HG03025 (cell line): ENCODE data around the gene NACC2.
"Not testable (repeated sequence)": the region's sequence is repeated elsewhere in the genome, so short reads cannot be mapped to it uniquely, and the experiment has no call there.

Experiments
- ATAC-seq: cut with Tn5 transposase; IDR thresholded peaks from one replicate; pipeline ENCODE4 v1.9.1; 2021; ENCODE audit warnings: mild to moderate bottlenecking, moderate library complexity; ENCODE audit not compliant: unreplicated experiment, low FRiP score

NACC2 gene

DNA sequence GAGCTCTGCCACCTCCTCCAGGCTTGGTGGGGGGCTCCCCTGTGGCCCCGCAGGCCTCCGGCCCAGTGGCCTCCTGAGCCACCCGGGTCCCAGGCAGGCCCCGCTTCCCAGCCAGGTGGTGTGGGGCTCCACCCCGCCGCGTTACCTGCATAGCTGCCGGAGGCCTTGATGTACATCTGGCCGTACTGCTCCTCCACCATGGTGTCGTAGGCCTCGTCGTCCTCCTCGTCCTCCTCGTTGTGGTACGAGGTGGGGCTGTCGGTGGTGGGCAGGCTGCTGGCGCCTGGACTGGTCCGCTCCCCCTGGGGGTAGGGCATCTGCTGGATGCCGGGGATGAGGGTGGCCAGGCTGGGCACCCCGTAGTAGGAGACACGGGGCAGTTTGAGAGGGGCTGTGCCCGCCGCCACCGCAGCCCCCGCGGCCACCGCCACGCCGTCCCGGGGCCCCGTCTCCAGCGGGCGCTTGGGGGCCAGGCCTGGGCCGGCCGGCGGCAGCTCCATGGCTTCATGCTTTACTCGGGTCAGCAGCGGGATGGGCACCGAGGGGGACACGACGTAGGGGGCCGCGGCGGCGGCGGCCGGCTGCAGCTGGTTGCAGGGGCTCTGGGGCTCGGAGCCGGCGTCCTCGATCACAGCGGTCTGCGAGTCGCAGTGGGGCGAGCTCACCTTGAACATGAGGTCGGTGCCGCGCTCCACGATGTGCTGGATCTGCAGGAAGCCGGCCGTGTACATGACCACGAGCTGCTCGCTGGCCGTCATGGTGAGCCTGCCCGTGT is 45.4 kb downstream of the NACC2 start:
- ATAC-seq: no peak

DNA sequence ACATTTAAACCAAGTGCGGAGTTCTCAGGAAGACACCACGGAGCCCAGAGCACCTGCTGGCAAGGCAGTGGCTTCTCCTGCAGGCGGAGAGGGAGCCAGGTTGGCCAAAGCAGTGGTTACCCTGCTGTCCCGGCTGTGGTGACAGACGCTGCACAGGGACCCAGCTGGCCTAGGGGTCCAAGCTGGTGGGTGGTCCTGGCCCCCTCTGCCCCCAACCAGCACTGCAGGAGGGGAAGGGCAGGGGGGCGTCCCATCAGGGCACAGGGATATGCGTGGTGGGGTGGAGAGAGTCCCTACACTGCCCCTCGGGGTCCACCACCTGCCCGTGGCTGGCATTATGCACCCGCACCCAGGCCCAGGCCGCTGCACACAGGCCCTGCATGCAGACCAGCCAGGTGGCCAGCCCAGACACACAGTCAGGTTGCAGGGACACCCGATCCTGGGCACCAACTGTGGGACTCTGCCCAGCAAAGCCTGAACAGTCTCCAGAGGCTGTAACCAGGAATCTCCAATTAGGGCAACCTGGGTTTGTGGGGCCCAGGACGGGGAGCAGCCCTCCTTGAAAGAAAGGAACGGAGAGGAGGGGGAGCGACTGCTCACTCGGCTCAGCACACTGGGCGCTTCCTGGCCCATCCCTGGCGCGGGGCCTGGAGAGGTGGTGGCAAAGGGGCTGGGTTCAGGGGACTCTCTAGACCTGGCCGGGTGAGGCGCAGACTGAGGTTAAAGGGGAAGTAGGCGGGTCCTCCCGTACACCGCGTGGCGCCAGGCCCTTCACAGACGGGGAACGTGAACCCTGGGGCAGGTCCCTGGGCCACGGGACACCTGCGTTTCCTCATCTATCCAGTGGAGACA is 46.3 kb downstream of the NACC2 start:
- no peak for ATAC-seq

DNA sequence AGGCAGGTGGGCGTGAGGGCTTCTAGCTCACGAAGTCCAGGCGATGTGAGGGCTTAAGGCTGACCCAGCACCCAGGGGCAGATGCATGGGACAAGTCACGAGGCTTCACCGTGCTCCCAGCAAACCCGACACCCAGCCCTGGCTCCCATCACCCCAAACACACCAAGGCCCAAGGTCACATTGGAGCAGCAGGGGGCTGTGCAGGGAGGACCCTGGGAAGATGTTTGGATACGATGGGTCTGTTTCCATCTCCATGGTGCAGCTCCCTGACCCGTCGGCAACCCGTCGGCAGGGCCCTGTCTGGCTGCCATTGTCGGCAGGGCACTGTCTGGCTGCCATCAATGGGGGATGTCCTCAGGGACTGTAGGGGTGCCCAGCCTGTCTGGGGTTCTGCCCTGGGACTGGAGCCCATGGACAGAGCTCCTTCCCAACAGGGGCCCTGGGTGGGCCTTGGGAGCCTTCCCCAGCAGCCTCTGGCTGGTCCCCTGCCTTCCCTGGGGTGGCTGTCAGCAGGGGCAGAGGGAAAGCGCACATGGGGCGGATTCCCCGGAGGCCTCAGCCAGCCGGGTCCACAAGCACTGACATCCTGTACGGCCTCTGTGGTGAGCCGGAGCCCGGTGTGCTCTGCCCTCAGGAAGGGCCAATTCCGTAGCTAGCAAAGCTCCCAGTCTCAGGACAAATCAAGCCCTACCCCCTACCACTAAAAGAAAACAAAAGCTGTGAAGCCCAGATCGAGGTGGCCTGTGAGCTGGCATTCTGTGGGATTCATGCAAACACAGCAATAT is 47.1 kb downstream of the NACC2 start:
- ATAC-seq: no peak

DNA sequence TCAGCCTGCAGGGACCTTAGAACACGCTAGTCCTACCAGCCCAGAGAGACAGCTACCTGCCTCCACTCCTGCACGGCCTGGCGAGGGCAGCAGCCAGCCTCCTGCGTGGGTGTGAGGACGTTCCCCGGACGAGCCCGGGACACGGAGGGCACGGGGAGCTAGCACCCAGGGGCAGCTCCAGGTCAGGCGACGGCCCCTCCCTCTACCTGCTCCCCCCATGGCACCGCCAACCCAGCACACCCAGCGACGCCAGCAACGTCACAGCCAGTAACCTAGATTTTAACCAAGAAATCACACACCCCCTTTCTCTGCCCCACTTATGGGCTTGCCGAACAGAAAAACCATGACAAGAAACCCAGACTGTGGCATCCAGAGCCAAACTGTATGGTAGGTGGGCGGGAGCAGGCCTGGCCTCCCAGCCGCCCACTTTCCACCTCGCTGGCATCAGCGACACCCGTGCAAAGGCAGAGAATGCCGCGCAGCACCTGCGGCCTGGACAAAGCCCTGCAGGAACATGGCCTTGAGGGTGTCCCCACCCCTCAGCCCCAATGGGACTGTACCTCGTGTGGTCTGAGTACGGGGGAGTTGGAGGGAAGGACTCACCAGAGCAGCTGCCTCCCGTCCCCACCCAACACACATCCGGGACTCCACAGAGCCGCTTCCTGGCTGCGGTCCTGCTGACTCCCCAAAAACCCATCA is 47.9 kb downstream of the NACC2 start:
- ATAC-seq: no peak

DNA sequence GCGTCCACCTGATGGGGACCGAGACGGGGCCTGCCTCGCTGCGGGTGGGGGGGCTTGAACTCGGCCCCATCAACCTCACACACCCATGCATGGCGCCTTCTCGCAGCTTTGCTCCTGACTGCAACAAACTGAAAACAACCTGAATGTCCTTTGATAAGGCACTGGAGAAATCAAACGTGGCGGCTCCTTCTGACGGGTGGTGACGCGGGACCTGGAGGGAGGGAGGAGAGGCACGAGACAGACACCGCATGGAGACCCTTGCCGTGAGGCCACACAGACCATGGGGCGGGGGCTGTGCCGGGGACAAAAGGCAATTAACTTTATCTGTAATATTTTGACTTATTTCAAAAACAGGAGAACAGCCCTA is 48.6 kb downstream of the NACC2 start:
- ATAC-seq: no peak

DNA sequence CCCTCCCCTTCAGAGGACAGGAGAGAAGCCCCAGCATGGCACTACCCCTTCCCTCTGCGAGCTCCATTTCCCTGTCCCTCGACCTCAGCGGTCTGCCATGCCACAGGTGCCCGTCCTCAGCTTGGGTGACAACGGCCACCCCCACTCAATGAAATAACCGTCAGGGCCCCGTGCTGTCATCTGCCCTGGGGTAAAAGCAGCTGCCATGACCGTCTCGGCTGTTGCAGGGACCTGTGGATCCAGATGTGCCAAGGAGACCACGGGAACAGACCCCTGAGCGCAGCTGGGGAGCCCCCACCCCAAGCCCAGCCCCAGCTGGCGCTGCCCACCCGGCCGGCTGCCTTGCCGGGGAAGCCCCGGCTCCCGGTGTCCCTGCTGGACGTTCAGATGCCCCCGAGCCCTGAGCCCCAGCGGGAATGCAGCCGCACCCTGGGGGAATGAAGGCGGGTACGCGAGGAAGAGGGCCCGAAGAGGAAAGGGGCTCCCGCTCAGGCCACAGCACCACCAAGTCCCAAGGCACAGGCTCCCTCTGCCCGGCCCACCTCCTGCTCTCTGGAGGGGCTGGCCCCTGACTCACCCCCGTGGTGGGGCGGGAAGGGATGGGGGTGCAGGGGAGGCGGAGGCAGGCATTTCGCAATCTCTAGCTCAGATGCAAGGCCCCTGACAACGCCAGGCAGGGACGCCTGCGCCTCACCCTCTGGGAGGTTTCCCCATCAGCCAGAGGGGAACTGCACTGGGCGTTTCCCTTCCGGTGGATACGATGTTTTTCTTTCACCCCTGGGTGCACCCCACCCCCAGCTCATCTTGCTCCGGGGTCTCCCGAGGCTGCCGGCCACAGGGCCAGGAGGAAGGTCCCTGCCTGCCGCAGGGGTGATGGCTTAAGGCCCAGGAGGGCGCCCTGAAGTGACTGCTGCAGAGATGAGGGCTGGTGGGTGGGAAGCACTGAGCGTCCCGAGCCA is 49.2 kb downstream of the NACC2 start:
- ATAC-seq: no peak

DNA sequence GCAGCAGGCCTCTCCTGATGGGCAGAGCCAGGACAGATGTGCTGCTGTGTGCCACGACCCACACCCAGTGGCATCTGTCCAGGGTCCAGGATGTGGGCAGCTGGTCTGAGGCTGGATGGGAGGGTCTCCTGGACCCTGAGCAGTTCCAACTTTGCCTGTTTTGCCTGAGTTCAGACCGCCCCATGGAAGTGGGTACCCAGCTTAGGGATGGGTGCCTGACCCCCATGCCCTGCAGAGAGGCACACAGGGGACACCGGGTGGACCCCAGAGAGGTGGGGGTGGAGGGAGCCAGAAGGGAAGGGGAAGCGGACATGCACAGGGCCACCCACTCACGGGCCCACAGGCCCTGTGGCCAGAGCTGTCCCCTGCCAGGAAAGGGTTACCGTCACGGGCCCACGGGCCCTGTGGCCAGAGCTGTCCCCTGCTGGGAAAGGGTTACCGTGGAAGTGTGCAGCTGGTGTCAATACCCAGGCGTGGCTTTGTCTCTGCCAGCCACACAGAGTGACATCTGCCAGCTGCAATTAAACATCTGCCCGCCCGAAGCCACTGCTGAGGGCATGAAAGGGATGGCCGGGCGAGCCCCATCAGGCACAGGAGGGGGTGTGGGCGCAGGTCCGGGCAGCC is 50.0 kb downstream of the NACC2 start:
- no peak for ATAC-seq

DNA sequence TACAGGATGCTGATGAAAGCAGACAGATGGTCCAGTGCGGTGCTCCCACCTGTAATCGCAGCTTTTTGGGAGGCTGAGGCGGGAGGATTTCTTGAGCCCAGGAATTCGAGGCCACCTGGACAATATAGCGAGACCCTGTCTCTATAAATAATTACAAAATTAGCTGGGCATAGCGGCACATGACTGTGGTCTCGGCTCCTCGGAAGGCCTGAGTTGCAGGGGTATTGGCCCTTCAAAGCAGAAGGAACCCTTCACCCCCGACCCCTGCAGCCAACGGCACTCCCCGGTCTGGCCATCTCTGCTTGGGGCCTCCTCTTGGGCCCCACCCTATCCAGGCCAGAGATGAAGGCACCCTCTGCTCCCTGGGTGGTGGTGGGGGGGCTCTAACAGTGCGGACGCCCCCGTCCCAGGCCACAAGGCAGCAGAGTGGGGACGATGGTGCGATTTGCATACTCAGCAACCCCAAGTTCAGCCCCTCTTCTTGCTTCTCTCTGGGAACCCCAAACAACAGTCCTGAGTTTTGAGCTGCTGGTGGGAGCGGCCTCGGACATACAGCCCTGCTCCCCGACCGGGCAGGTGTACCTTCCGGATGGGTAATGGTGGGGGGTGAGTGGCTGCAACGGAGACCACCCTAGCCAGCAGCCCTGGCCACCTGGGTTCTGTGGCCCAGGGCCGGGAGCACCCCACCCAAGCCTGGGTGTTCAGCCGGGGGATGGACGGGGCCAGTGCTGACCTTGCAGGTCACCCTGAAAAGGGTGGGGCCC is 50.7 kb downstream of the NACC2 start:
- no peak for ATAC-seq

DNA sequence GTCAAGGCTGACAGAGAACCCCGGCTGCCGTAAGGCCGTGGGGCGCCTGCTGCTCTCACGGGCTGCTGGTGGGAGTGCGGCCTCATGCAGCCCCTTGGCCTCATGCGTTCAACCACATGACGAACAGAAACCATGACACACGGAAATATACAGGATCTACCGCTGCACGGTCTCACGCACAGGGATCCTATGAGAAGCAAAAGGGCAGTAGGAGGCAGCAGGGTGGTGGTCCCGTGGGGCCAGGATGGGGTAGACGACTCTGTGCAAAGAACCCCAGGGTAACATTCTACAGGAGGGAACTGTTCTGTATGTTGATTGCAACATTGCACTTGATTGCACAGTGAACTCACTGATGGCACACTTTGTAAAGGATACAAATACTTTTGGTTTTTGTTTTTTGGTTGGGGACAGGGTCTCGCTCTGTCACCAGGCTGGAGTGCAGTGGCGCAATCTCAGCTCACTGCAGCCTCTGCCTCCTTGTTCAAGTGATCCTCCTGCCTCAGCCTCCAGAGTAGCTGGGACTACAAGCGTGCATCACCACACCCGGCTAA is 51.6 kb downstream of the NACC2 start:
- ATAC-seq: no peak

DNA sequence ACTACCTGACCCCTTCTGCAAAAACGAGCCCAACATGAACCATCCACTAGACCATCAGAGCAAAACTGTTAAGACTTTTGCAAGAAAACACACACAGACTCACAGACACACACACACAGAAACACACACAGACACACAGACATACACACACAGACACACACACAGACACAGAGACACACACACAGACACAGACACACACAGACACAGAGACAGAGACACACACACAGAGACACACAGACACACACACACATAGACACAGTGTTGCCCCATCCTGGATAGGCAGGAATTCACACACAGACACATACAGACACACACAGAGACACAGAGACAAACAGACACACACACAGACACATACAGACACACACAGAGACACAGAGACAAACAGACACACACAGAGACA is 52.5 kb downstream of the NACC2 start:
- ATAC-seq: no peak

DNA sequence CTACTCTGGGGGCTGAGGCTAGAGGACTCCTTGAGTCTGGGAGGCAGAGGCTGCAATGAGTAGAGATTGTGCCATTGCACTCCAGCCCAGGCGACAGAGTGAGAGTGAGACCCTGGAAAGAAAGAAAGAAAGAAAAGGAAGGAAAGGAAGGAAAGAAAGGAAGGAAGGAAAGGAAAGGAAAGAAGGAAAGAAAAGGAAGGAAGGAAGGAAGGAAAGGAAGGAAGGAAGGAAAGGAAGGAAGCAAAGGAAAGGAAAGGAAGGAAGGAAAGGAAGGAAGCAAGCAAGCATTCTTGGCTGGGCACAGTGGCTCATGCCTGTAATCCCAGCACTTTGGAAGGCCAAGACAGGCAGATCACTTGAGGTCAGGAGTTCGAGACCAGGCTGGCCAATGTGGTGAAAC is 54.2 kb downstream of the NACC2 start:
- ATAC-seq: not testable (repeated sequence)

DNA sequence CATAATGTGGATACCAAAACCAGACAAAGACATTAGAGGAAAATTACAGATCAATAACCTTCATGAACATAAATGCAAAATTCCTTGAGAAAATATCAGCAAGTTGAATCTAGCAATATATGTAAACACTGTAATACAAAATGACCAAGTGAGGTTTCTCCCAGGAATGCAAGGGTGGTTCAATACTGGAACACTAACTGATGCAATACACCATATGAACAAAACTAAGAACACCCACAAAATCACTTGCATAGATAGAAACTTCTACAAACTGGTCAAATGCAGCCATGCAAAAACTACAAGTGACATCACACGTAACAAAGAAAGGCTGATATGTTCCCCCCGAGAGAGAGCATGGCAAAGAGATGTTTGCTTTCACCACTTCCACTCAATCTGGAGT is 55.6 kb downstream of the NACC2 start:
- no peak for ATAC-seq

DNA sequence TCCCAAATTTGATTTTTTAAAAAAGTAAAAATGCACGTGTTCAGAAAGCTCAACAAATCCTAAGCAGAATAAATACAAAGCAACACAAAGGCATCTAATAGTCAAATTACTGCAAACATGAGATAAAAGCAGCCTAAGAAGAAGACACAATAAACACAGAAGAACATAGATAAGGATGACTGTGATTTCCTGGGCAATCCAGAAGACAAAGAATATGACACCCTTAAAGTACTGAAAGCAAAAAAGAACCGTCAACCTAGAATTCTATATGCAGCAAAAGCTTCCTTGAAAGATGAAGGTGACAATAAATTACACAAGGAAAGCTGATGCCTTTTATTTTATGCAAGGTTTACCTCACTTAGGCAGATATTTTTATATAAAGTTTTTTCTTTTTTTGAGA is 58.2 kb downstream of the NACC2 start:
- ATAC-seq: no peak

DNA sequence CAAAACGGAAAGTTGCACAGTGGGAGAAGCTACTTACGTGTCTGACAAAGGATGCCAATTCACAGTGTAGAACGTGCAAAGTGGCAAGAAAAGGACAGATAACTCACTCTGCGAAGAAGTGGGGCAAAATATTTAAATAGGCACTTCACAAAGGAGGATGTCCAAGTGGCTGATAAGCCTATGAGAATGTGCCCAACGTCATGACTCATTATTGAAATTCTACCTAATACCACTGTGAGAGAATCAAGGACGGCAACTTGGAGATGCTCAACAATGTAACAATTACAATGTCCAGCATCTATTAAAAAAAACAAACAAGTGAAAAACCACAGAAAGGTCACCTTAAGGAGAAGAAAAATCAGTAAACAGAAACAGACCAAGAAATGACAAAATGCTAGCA is 59.0 kb downstream of the NACC2 start:
- no peak for ATAC-seq

DNA sequence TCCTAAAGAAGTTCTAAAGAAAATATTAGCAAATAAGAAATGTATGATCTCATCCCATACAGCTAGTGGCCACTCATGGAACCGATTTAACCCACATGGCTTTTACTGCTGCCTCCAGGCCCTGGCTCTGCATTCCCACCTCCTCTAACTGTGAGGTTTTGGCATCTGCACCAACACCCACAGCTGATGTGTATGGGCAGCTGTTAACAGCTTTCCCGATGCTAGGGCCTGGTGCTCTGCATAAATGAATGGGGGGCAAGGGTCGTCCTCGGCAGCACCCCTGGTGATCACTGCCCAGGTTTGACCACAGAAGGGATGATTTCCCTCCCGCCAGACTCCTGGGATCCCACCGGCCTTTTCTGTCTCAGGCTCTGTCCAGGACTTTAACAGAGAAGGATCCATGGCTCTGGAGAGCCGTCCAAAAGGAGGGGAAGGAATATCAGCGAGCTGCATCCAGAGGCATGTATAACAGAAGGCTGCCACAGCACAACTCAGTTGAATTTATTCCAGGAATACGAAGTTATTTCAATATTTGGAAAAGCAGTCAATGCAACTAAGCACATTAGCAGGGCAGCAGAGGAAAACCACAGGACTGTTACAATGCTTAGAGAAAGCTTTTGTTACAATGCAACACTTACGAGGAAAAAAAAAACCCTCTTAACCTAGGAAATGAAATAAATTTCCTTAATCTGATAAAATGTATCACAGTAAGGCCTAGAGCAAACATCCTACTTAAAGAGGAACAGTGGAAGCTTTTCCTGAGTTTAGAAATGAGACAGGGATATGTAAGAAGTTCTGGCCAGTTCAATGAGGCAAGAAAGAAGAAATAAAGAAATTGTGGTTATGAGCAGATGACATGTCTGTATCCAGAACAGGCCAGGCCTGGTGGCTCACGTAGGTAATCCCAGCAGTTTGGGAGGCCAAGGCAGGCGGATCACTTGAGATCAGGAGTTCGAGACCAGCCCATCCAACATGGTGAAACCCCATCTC is 63.1 kb downstream of the NACC2 start:
- ATAC-seq: no peak

DNA sequence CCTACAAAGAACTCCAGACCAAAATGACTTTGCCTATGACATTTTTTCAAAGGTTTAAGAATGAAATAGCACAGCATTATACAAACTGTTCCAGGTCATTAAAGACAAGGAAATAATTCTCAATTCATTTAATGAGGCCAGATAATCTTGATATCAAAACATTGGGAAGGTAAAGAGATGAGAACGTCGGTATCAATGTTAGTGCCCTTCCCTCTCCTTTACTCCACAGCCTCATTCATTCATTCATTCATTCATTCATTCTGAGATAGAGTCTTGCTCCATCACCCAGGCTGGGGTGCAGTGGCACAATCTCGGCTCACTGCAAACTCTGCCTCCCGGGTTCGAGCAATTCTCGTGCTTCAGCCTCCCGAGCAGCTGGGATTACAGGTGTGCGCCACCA is 64.0 kb downstream of the NACC2 start:
- no peak for ATAC-seq

DNA sequence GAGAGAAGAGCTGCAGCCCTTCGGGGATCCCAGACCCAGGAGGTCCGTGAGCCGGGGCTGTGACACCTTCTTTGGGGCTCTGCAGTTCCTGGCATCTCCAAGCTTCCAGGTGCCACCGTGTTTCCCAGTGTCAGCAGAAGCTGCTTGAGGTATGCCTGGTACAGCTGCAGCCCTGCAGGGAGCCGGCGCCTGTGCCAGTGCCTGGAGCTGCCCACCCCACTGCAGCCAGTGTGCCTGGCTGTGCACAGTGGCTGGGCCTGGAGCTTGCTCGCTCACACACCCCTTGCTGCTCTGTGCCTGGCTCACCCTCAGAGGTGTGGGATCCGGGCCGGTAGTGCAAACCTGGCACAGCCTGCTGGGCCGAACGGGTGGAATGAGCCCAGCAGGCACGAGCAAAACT is 65.5 kb downstream of the NACC2 start:
- ATAC-seq: no peak
